ENCODE results near the gene ARFGAP2.

The ARFGAP2 gene

GRCh38 chr11:47171061-47171838 lies 5.4 kb downstream of the ARFGAP2 start:
- POLR2A ChIA-PET: interaction anchor here (1.0 to 1.5 kb wide), 4 partner anchors 8 to 78 kb away, joined by 3 to 11 read pairs (median 3); partner anchors contain the start of gene ACP2
- H3K4me3 ChIP-seq (ENCODE audit: low read depth, low read length): no peak overlapping the region
- CTCF ChIA-PET: interaction anchor here (0.7 to 1.8 kb wide), 2 partner anchors 9 to 289 kb away, joined by 3 to 10 read pairs; no protein-coding TSS in a partner anchor
- H3K36me3 ChIP-seq (ENCODE audit: control insufficient read depth in 2 of 2, insufficient read depth in 1 of 2, low read length in 2 of 2): peaks cover 16 to 91% of the 10 kb centered on the region in 2 experiments; a peak in 2 of 3 replicates
- TF ChIP-seq ZNF776 (tag by site-specific recombination; IDR thresholded peaks at IDR 0.05; ENCODE audit: borderline replicate concordance): no peak
- no peak for TF ChIP-seq INSM2 (tag by site-specific recombination; IDR thresholded peaks at IDR 0.05)
- TF ChIP-seq ZNF248 (tag by site-specific recombination; IDR thresholded peaks at IDR 0.05): no peak
- no peak for TF ChIP-seq ZNF202 (tag by site-specific recombination; IDR thresholded peaks at IDR 0.05; ENCODE audit: borderline replicate concordance)
- TF ChIP-seq ZNF394 (tag by site-specific recombination; IDR thresholded peaks at IDR 0.05; ENCODE audit: borderline replicate concordance): no peak
- TF ChIP-seq HOXC10 (CRISPR knock-in tag; IDR thresholded peaks at IDR 0.05): no peak
- TF ChIP-seq ZNF112 (tag by site-specific recombination; IDR thresholded peaks at IDR 0.05): no peak
- TF ChIP-seq ZNF677 (tag by site-specific recombination; IDR thresholded peaks at IDR 0.05): no peak
- TF ChIP-seq ZNF350 (tag by site-specific recombination; IDR thresholded peaks at IDR 0.05): no peak
- TF ChIP-seq ZNF280D (tag by site-specific recombination; IDR thresholded peaks at IDR 0.05): no peak
- TF ChIP-seq KLF16 (tag by site-specific recombination; IDR thresholded peaks at IDR 0.05): no peak
- TF ChIP-seq GFI1B (tag by site-specific recombination; IDR thresholded peaks at IDR 0.05): no peak
- TF ChIP-seq ZEB2 (tag by site-specific recombination; IDR thresholded peaks at IDR 0.05): no peak
- TF ChIP-seq ZNF404 (tag by site-specific recombination; IDR thresholded peaks at IDR 0.05): no peak
- TF ChIP-seq ZNF76 (tag by site-specific recombination; IDR thresholded peaks at IDR 0.05; ENCODE audit: borderline replicate concordance, low read depth): no peak
- no peak overlapping the region for H3K27ac ChIP-seq (ENCODE audit: extremely low read depth, low read depth, low read length)
- no peaks in the 10 kb centered on the region for H3K9me3 ChIP-seq (ENCODE audit: control insufficient read depth, insufficient read depth, low read depth, low read length)
- no peaks in the 10 kb centered on the region for H3K4me1 ChIP-seq (ENCODE audit: control insufficient read depth, insufficient read depth, low read length)

GRCh38 chr11:47166368-47166767 lies 10.3 kb downstream of the ARFGAP2 start:
- CTCF ChIA-PET: interaction anchor here (1.1 to 1.2 kb wide), 2 partner anchors 10 to 18 kb away, joined by 3 read pairs; no protein-coding TSS in a partner anchor
- POLR2A ChIA-PET: no interaction called here
- Histone ChIP-seq H3K4me3 (ENCODE audit: low read depth, low read length) (no peak overlapping the region), H3K9me3 (ENCODE audit: control insufficient read depth, insufficient read depth, low read depth, low read length) (no peaks in the 10 kb centered on the region), H3K27ac (ENCODE audit: extremely low read depth, low read depth, low read length) (no peak overlapping the region), H3K36me3 (ENCODE audit: control insufficient read depth in 2 of 2, insufficient read depth in 1 of 2, low read length in 2 of 2) (peaks cover 16 to 95% of the 10 kb centered on the region in 2 experiments; a peak in 2 of 3 replicates), H3K4me1 (ENCODE audit: control insufficient read depth, insufficient read depth, low read length) (no peaks in the 10 kb centered on the region)
- no peak for TF ChIP-seq ZBTB48 (tag by site-specific recombination; IDR thresholded peaks at IDR 0.05)
- TF ChIP-seq ZNF416 (tag by site-specific recombination; IDR thresholded peaks at IDR 0.05): no peak
- no peak for TF ChIP-seq ZBTB10 (tag by site-specific recombination; IDR thresholded peaks at IDR 0.05)
- TF ChIP-seq ZNF521 (tag by site-specific recombination; IDR thresholded peaks at IDR 0.05): no peak
- no peak for TF ChIP-seq ZNF184 (tag by site-specific recombination; IDR thresholded peaks at IDR 0.05)
- TF ChIP-seq HOXC10 (CRISPR knock-in tag; IDR thresholded peaks at IDR 0.05): no peak
- no peak for TF ChIP-seq OSR2 (tag by site-specific recombination; IDR thresholded peaks at IDR 0.05)
- no peak for TF ChIP-seq ZNF341 (tag by site-specific recombination; IDR thresholded peaks at IDR 0.05; ENCODE audit: low read depth)
- no peak for TF ChIP-seq MYNN (tag by site-specific recombination; IDR thresholded peaks at IDR 0.05; ENCODE audit: borderline replicate concordance)
- no peak for TF ChIP-seq PATZ1 (tag by site-specific recombination; IDR thresholded peaks at IDR 0.05)
- TF ChIP-seq ZFP41 (tag by site-specific recombination; IDR thresholded peaks at IDR 0.05; ENCODE audit: borderline replicate concordance): no peak
- no peak for TF ChIP-seq GLIS1 (tag by site-specific recombination; IDR thresholded peaks at IDR 0.05)

Data from HEK293 (cell line).